ENCODE data around the gene CINP. TPM values are rescaled to one million over a fixed set of nuclear protein-coding genes. Genes with fewer than 3 reads are reported as not detected.

Gene CINP
- total and polyA plus RNA-seq, 2 donors from 2014 or later: 32.1 to 49.3 TPM

DNA sequence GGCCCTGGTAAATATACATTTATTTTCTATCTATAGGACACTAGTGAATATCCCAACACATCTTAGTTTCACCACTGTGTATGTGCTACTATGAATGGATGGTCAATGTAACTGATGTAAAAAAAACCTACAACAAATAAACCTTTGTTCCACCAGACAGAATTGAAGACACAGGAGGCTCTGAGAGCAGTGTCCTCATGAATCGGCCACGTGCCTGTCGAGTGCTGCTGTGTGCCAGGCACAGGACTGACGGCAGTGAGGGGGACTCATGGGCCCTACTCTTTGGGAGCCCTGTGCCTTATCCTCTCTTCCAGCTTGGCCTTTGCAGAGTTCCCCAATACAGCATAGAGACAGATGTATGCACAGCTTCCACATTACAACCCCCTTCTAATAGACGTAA, 18.2 kb downstream of the CINP start:
- TF ChIP-seq, protein P1, sequence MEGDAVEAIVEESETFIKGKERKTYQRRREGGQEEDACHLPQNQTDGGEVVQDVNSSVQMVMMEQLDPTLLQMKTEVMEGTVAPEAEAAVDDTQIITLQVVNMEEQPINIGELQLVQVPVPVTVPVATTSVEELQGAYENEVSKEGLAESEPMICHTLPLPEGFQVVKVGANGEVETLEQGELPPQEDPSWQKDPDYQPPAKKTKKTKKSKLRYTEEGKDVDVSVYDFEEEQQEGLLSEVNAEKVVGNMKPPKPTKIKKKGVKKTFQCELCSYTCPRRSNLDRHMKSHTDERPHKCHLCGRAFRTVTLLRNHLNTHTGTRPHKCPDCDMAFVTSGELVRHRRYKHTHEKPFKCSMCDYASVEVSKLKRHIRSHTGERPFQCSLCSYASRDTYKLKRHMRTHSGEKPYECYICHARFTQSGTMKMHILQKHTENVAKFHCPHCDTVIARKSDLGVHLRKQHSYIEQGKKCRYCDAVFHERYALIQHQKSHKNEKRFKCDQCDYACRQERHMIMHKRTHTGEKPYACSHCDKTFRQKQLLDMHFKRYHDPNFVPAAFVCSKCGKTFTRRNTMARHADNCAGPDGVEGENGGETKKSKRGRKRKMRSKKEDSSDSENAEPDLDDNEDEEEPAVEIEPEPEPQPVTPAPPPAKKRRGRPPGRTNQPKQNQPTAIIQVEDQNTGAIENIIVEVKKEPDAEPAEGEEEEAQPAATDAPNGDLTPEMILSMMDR (IDR thresholded peaks at IDR 0.05; ENCODE audit: borderline replicate concordance, extremely low read depth, insufficient read depth): no peak

DNA sequence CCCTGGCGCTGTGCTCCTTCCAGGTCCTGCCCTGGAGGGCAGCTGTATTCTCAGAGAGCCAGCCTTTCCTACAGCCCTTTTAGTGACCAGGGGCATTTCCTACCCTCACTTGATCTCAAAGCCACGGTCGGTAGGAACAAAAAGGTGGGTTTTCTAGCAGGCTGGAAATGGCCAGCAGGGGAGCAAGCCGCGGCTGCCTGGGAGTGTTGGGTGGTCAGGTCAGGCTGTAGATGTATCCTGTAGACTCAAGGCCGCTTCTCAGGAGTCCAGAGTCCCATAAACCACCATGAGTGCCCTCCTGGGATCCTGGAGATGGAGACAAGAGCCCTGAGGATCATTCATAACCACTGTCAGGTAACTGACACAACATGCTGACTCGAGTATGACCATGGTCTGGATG, 18.6 kb downstream of the CINP start:
- Histone ChIP-seq H3K4me3 (ENCODE audit: low read length in 3 of 3) (no peak overlapping the region), H3K27me3 (ENCODE audit: control insufficient read depth, insufficient read depth, low read length) (no peaks in the 10 kb centered on the region), H3K9me3 (ENCODE audit: control insufficient read depth in 2 of 3, insufficient read depth in 1 of 3, low read length in 3 of 3) (no peaks in the 10 kb centered on the region), H3K4me1 (ENCODE audit: control insufficient read depth in 2 of 3, insufficient read depth in 2 of 3, low read depth in 1 of 3, low read length in 3 of 3) (no peaks in the 10 kb centered on the region), H3K27ac (ENCODE audit: low read depth in 2 of 2, low read length in 2 of 2) (no peak overlapping the region), H3K36me3 (ENCODE audit: control insufficient read depth in 2 of 3, insufficient read depth in 3 of 3, low read length in 3 of 3) (peaks cover 0 to 28% (median 27%) of the 10 kb centered on the region in 3 donors), H3K9ac (ENCODE audit: low read length in 3 of 3) (no peak overlapping the region)
- FAIRE-seq: no peak
- intact Hi-C loops (cut with DNase I): no loop called here
- DNase-seq: no peak
- TF ChIP-seq, protein P1 (IDR thresholded peaks at IDR 0.05; ENCODE audit: borderline replicate concordance, extremely low read depth, insufficient read depth): no peak

More for the DNA sequence above, 18.2 kb downstream of the CINP start:
- FAIRE-seq: no peak
- intact Hi-C loops (cut with DNase I): no loop called here
- Histone ChIP-seq H3K4me3 (ENCODE audit: low read length in 3 of 3) (no peak overlapping the region), H3K9ac (ENCODE audit: low read length in 3 of 3) (no peak overlapping the region), H3K27ac (ENCODE audit: low read depth in 2 of 2, low read length in 2 of 2) (no peak overlapping the region), H3K9me3 (ENCODE audit: control insufficient read depth in 2 of 3, insufficient read depth in 1 of 3, low read length in 3 of 3) (no peaks in the 10 kb centered on the region), H3K27me3 (ENCODE audit: control insufficient read depth, insufficient read depth, low read length) (no peaks in the 10 kb centered on the region), H3K36me3 (ENCODE audit: control insufficient read depth in 2 of 3, insufficient read depth in 3 of 3, low read length in 3 of 3) (peaks cover 0 to 28% (median 27%) of the 10 kb centered on the region in 3 donors), H3K4me1 (ENCODE audit: control insufficient read depth in 2 of 3, insufficient read depth in 2 of 3, low read depth in 1 of 3, low read length in 3 of 3) (no peaks in the 10 kb centered on the region)
- DNase-seq: no peak

DNA sequence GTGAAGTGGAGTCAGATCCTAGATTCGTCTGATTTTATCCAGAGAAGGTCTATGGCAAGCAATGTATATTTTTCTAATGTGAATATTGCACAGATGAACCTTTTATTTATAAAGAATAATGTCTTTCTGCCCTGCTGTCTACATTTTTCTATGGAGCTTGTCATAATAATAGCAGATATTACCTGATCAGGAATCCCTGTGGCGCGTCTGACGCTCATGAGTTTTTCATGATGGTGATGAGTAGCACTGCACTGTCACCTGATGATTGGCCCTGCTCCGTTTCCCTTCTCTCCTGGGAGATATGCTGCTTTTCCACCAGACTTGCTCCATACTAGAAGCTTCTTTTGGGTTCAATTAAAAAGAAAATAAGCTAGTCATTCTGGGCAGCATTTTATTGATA, 20.5 kb downstream of the CINP start:
- Histone ChIP-seq H3K9ac (ENCODE audit: low read length in 3 of 3) (no peak overlapping the region), H3K36me3 (ENCODE audit: control insufficient read depth in 2 of 3, insufficient read depth in 3 of 3, low read length in 3 of 3) (peaks cover 0 to 26% (median 25%) of the 10 kb centered on the region in 3 donors), H3K4me1 (ENCODE audit: control insufficient read depth in 2 of 3, insufficient read depth in 2 of 3, low read depth in 1 of 3, low read length in 3 of 3) (no peaks in the 10 kb centered on the region), H3K27me3 (ENCODE audit: control insufficient read depth, insufficient read depth, low read length) (no peaks in the 10 kb centered on the region), H3K27ac (ENCODE audit: low read depth in 2 of 2, low read length in 2 of 2) (no peak overlapping the region), H3K4me3 (ENCODE audit: low read length in 3 of 3) (no peak overlapping the region), H3K9me3 (ENCODE audit: control insufficient read depth in 2 of 3, insufficient read depth in 1 of 3, low read length in 3 of 3) (no peaks in the 10 kb centered on the region)
- TF ChIP-seq, protein P1 (IDR thresholded peaks at IDR 0.05; ENCODE audit: borderline replicate concordance, extremely low read depth, insufficient read depth): no peak
- DNase-seq: no peak
- no peak for FAIRE-seq
- intact Hi-C loops (cut with DNase I): no loop called here

DNA sequence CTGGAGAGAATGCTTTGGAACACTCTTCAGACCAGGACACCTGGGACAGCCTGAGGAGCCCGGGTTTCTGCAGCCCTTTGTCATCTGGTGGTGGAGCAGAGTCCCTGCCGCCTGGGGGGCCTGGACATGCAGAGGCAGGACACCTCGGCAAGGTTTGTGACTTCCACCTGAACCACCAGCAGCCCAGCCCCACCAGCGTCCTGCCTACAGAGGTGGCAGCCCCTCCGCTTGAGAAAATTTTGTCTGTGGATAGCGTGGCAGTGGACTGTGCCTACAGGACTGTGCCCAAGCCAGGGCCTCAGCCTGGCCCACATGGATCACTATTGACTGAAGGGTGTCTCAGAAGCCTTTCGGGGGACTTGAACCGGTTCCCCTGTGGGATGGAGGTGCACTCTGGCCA, 21.1 kb downstream of the CINP start:
- DNase-seq (no peak), FAIRE-seq (no peak)
- Histone ChIP-seq H3K4me1 (ENCODE audit: control insufficient read depth in 2 of 3, insufficient read depth in 2 of 3, low read depth in 1 of 3, low read length in 3 of 3) (no peaks in the 10 kb centered on the region), H3K27me3 (ENCODE audit: control insufficient read depth, insufficient read depth, low read length) (no peaks in the 10 kb centered on the region), H3K9me3 (ENCODE audit: control insufficient read depth in 2 of 3, insufficient read depth in 1 of 3, low read length in 3 of 3) (no peaks in the 10 kb centered on the region), H3K36me3 (ENCODE audit: control insufficient read depth in 2 of 3, insufficient read depth in 3 of 3, low read length in 3 of 3) (peaks cover 0 to 25% (median 23%) of the 10 kb centered on the region in 3 donors), H3K9ac (ENCODE audit: low read length in 3 of 3) (no peak overlapping the region), H3K27ac (ENCODE audit: low read depth in 2 of 2, low read length in 2 of 2) (no peak overlapping the region), H3K4me3 (ENCODE audit: low read length in 3 of 3) (no peak overlapping the region)
- TF ChIP-seq, protein P1 (IDR thresholded peaks at IDR 0.05; ENCODE audit: borderline replicate concordance, extremely low read depth, insufficient read depth): no peak
- intact Hi-C loops (cut with DNase I): no loop called here
